Liver (tissue), 3 donors: ENCODE measurements around the gene FLNB.

Source experiments
- JUND ChIP-seq, 2 donors: IDR thresholded peaks; 2 replicates each; pipeline ENCODE4 v1.6.1; 2016; ENCODE audit warnings: antibody characterized with exemption in 2 of 2
- TF ChIP-seq, protein P1 (sequence below): fragments of 150-350 bp; IDR thresholded peaks from 2 replicates; pipeline ENCODE4 v1.5.1; 2017; ENCODE audit warnings: improper control_type of control experiment, low read depth, low read length; ENCODE audit not compliant: missing input control
- donor health status: healthy.
- donor health status: healthy.

DNA sequence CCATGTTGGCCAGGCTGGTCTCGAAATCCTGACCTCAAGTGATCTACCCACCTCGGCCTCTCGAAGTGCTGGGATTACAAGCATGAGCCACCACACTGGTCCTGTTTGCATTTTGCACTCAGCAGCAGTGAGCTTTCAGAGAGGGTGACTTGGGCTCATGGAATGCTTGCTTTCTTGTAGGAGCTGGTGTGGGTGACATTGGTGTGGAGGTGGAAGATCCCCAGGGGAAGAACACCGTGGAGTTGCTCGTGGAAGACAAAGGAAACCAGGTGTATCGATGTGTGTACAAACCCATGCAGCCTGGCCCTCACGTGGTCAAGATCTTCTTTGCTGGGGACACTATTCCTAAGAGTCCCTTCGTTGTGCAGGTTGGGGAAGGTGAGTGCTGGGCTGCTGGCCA, 90.3 kb downstream of the FLNB start:
- TF ChIP-seq, protein P1, sequence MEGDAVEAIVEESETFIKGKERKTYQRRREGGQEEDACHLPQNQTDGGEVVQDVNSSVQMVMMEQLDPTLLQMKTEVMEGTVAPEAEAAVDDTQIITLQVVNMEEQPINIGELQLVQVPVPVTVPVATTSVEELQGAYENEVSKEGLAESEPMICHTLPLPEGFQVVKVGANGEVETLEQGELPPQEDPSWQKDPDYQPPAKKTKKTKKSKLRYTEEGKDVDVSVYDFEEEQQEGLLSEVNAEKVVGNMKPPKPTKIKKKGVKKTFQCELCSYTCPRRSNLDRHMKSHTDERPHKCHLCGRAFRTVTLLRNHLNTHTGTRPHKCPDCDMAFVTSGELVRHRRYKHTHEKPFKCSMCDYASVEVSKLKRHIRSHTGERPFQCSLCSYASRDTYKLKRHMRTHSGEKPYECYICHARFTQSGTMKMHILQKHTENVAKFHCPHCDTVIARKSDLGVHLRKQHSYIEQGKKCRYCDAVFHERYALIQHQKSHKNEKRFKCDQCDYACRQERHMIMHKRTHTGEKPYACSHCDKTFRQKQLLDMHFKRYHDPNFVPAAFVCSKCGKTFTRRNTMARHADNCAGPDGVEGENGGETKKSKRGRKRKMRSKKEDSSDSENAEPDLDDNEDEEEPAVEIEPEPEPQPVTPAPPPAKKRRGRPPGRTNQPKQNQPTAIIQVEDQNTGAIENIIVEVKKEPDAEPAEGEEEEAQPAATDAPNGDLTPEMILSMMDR: no peak
- no peak for TF ChIP-seq JUND (IDR thresholded peaks at IDR 0.05)
